ENCODE data around the gene USP10. TPM values are rescaled to one million over a fixed set of nuclear protein-coding genes. Genes with fewer than 3 reads are reported as not detected.

Gene USP10
- total and polyA plus RNA-seq, 2 donors (not counting 3 experiments of a cell fraction or from before 2014, with no cell fraction given) = 84.0 to 115 TPM

GRCh38 chr16:84685210-84685609 is 14.6 kb upstream of the USP10 start:
- dilution Hi-C loops (cut with MboI; ENCODE audit: extremely low pct_ligation_motif_present, low sequenced_read_pairs) = no loop called here
- intact Hi-C loops (cut with micrococcal nuclease) = no loop called here
- H3K9me3 ChIP-seq (replicated peaks; ENCODE audit: control insufficient read depth, insufficient read depth, low read length) = no peaks in the 10 kb centered on the region
- H3K36me3 ChIP-seq (ENCODE audit: control insufficient read depth in 2 of 2, extremely low read depth in 1 of 2, insufficient read depth in 2 of 2, low read length in 2 of 2) = no peaks in the 10 kb centered on the region
- H2AFZ ChIP-seq (ENCODE audit: low read depth, low read length) = no peak overlapping the region
- H3K4me1 ChIP-seq (ENCODE audit: control insufficient read depth, extremely low read depth, insufficient read depth, low read length) = peaks cover 8% of the 10 kb centered on the region
- DNase-seq (ENCODE audit: low read depth, low spot score) = no peak
- H3K79me2 ChIP-seq (ENCODE audit: control insufficient read depth, insufficient read depth, low read length) = no peaks in the 10 kb centered on the region
- no peak overlapping the region for H3K4me2 ChIP-seq (ENCODE audit: insufficient read depth, low read length)
- no peaks in the 10 kb centered on the region for H3K9me1 ChIP-seq (replicated peaks; ENCODE audit: control insufficient read depth, extremely low read depth, insufficient read depth, low read length)
- no peaks in the 10 kb centered on the region for H4K20me1 ChIP-seq (replicated peaks; ENCODE audit: control insufficient read depth, extremely low read depth, insufficient read depth, low read length)
- TF ChIP-seq FOS (IDR thresholded peaks at IDR 0.05; ENCODE audit: borderline replicate concordance, insufficient read depth, low read length) (no peak), JUN (IDR thresholded peaks at IDR 0.05; ENCODE audit: borderline replicate concordance, insufficient read depth, insufficient read length, low read depth) (no peak), CTCF (IDR thresholded peaks at IDR 0.05; ENCODE audit: extremely low read depth in 1 of 2, insufficient read depth in 1 of 2, low read depth in 1 of 2, low read length in 2 of 2) (no peak), MYC (IDR thresholded peaks at IDR 0.05; ENCODE audit: low read depth, low read length) (no peak), POLR2AphosphoS5 (IDR thresholded peaks at IDR 0.05; ENCODE audit: insufficient read depth, low read depth, low read length) (no peak), EZH2 (IDR thresholded peaks at IDR 0.05; ENCODE audit: borderline replicate concordance, low read depth, low read length, severe bottlenecking) (no peak), POLR2A (IDR thresholded peaks at IDR 0.05; ENCODE audit: low read depth, low read length) (no peak), MAX (IDR thresholded peaks at IDR 0.05; ENCODE audit: insufficient read depth, insufficient read length) (no peak), GATA2 (IDR thresholded peaks at IDR 0.05; ENCODE audit: insufficient read depth, insufficient read length, low read depth, low read length) (no peak)
- no peak overlapping the region for H3K9ac ChIP-seq (replicated peaks; ENCODE audit: extremely low read depth, insufficient read depth, low read length)
- no peak for FAIRE-seq
- no peak overlapping the region for H3K27ac ChIP-seq (ENCODE audit: insufficient read depth, low read depth, low read length)
- ChIA-PET POLR2A (no interaction called here), CTCF (interaction anchor here (0.9 to 2.5 kb wide), 4 partner anchors 8 to 53 kb away, joined by 3 to 13 read pairs (median 4); no protein-coding TSS in a partner anchor)
- BruUV-seq (replicated peaks) = no TSS peak
- H3K27me3 ChIP-seq (ENCODE audit: control insufficient read depth in 2 of 2, insufficient read depth in 2 of 2, low read length in 2 of 2) = peaks cover 11% of the 10 kb centered on the region in 2 experiments
- no peak overlapping the region for H3K4me3 ChIP-seq (replicated peaks in 1 of 3; ENCODE audit: insufficient read depth in 1 of 3, low read depth in 1 of 3, low read length in 3 of 3)

All from endothelial cell of umbilical vein (primary cell).